ENCODE data around the gene FNTB. TPM values are rescaled to one million over a fixed set of nuclear protein-coding genes. Genes with fewer than 3 reads are reported as not detected.

FNTB gene
- total RNA-seq, 2 experiments from 2014 or later, result 17.9 to 18.8 TPM

Small RNA genes within 50 kb of the gene (microRNA-seq; reads per million reads assigned to microRNA genes)
- gene MIR4706, result 2.9 reads per million

Other genes with a start within 250 kb of the FNTB start
- gene SPTB, start 107.0 kb upstream of the FNTB start, total RNA-seq, result not detected
- gene CHURC1, start 72.4 kb upstream of the FNTB start, total RNA-seq, result 10 to 100 TPM; 62.4 to 72.2 TPM
- gene GPX2, start 44.1 kb upstream of the FNTB start, total RNA-seq, result not detected
- 1 to 10 TPM; 2.8 to 3.6 TPM for gene RAB15, start 14.6 kb upstream of the FNTB start, total RNA-seq
- gene MAX, start 115.6 kb downstream of the FNTB start, total RNA-seq, result 100 to 1,000 TPM; 132 to 134 TPM

All from activated CD8-positive, alpha-beta T cell treated with anti-CD3 and anti-CD28 coated beads, Interleukin-2, amount 10 ng/mL, durations not matched to agents 7 days and 5 days (primary cell).